VCaP (cell line): ENCODE measurements around the gene SMOC2.

ENCODE experiments used
- H3K27ac ChIP-seq: fragments of 450-650 bp; 2 replicates; pipeline ENCODE4 v1.5.1; 2017
- CTCF ChIP-seq: fragments of 450-650 bp; conservative IDR thresholded peaks from 2 replicates; pipeline ENCODE4 v1.5.1; 2017; ENCODE audit warnings: mild to moderate bottlenecking, moderate library complexity

SMOC2 gene

GRCh38 chr6:168597471-168597875 lies 156.5 kb downstream of the SMOC2 start:
- no peak for TF ChIP-seq CTCF
- H3K27ac ChIP-seq = no peak overlapping the region

GRCh38 chr6:168598251-168599117 lies 157.5 kb downstream of the SMOC2 start:
- H3K27ac ChIP-seq = no peak overlapping the region
- TF ChIP-seq CTCF = no peak

GRCh38 chr6:168599118-168599494 lies 158.1 kb downstream of the SMOC2 start:
- no peak for TF ChIP-seq CTCF
- H3K27ac ChIP-seq = no peak overlapping the region

GRCh38 chr6:168599769-168600330 lies 158.9 kb downstream of the SMOC2 start:
- no peak overlapping the region for H3K27ac ChIP-seq

GRCh38 chr6:168600381-168600780 lies 159.4 kb downstream of the SMOC2 start:
- H3K27ac ChIP-seq = no peak overlapping the region
- TF ChIP-seq CTCF = no peak

More at GRCh38 chr6:168599769-168600330, 158.9 kb downstream of the SMOC2 start:
- no peak for TF ChIP-seq CTCF

- no peak for TF ChIP-seq CTCF
- no peak overlapping the region for H3K27ac ChIP-seq
Measured at GRCh38 chr6:168601111-168601510, 160.1 kb downstream of the SMOC2 start.

GRCh38 chr6:168601546-168601945 lies 160.6 kb downstream of the SMOC2 start:
- no peak for TF ChIP-seq CTCF
- H3K27ac ChIP-seq = no peak overlapping the region
